Activated CD4-positive, CD25-positive, alpha-beta regulatory T cell treated with anti-CD3 and anti-CD28 coated beads, Interleukin-2, amount 50 U/mL, for 24 hours (primary cell): ENCODE data around the gene POU2AF1.

Experiments
- ATAC-seq, 2 donors: fragments of 150-1000 bp; cut with Tn5 transposase; one replicate each; pipeline ENCODE4 v1.10.0; 2021; ENCODE audit warnings: mild to moderate bottlenecking in 1 of 2, moderate library complexity in 1 of 2

POU2AF1 gene

DNA sequence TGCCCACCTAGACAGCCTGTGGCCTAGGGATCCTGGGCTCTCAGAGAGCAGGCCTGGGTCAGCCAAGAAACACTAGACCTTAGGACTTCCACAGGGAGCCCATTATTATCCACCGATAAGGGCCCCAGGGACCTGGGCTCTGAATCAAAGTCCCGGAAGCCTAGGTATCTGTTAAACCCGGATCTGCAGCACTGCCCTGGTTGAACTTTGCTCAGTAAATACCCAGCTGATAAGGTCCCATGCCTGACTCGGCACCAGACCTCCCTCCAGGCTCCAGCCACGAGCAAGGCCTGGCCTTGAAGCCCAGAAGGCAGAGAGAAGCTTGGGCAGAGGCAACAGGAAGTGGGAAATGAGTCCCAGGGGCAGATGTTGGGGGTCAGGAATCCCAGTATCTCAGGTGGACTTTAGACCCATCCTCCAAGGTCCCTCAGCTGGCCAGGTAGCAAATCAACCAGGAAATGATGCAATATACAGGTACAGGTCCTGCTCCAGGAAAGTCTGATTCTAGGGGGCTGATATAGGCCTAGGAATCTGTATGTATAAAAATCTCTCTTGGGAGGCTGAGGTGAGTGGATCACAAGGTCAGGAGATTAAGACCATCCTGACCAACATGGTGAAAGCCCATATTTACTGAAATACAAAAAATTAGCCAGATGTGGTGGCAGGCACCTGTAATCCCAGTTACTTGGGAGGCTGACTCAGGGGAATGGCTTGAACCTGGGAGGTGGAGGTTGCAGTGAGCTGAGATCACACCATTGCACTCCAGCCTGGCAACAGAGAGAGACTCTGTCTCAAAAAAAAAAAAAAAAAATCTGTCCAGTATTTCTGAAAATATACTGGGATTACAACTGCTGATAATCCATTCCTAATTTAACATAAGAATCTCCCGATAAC is 18.7 kb downstream of the POU2AF1 start:
- ATAC-seq, result no peak

- no peak for ATAC-seq
Observed at GRCh38 chr11:111359223-111360149, 19.6 kb downstream of the POU2AF1 start.

GRCh38 chr11:111358038-111359001 is 20.8 kb downstream of the POU2AF1 start:
- no peak for ATAC-seq

GRCh38 chr11:111357150-111358037 is 21.7 kb downstream of the POU2AF1 start:
- no peak for ATAC-seq

DNA sequence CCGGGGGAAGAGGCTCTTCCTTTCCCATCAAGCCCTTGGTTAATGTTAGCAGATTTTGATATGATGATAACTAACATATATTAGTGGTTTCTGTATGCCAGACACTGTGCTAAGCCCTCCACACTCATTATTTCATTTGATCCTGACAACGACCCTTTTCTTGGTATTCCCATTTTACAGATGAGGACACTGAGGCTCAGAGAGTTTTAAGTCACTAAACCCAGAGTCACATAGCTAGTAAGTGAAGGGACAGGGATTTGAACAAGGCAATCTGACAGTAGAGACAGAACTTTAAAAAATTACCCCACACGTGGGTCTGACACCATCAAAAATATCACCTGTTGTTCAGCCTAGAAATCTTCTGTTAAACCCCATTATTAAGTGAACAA is 22.4 kb downstream of the POU2AF1 start:
- ATAC-seq, result no peak

- ATAC-seq, result no peak
Observed at GRCh38 chr11:111355956-111356659, 23.0 kb downstream of the POU2AF1 start.

GRCh38 chr11:111355101-111355500 is 24.0 kb downstream of the POU2AF1 start:
- no peak for ATAC-seq

- ATAC-seq, result no peak
Observed at GRCh38 chr11:111354601-111354891, 24.5 kb downstream of the POU2AF1 start.

GRCh38 chr11:111353776-111354600 is 25.1 kb downstream of the POU2AF1 start:
- no peak for ATAC-seq

DNA sequence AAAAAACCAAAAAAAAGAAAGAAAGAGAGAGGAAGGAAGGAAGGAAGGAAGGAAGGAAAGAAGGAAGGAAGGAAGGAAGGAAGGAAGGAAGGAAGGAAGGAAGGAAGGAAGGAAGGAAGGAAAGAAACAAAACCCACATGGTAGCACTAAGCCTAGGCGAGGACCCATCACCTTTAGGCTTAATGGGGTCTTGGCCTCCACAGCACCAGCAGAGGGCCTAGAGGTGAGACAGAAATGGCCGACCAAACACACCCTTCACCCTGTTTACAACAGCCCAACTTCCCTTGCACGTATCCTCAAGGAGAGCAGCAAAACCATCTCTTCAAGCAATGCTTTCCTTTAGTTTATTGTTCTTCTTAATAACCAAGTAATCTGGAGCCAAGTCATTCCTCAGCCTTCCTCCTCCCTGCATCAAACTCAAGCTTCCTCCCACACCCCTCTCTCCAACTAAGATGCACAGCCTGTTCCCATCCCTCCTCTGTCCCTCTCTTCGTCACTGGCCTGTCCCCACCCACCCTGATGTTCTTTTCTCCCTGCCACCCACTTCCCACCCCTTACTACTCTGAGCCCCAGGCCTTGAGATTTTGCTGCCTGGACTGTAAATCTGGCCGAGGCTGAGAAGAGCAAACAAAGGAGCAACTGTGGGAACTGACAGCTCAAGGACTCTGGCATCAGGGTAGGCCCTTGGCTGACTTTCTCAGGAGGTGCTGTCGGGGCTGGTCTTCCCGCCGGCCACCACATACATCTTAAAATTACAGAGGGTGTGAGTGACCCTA is 26.0 kb downstream of the POU2AF1 start:
- ATAC-seq, result no peak

- no peak for ATAC-seq
Observed at GRCh38 chr11:111352231-111352746, 26.8 kb downstream of the POU2AF1 start.

DNA sequence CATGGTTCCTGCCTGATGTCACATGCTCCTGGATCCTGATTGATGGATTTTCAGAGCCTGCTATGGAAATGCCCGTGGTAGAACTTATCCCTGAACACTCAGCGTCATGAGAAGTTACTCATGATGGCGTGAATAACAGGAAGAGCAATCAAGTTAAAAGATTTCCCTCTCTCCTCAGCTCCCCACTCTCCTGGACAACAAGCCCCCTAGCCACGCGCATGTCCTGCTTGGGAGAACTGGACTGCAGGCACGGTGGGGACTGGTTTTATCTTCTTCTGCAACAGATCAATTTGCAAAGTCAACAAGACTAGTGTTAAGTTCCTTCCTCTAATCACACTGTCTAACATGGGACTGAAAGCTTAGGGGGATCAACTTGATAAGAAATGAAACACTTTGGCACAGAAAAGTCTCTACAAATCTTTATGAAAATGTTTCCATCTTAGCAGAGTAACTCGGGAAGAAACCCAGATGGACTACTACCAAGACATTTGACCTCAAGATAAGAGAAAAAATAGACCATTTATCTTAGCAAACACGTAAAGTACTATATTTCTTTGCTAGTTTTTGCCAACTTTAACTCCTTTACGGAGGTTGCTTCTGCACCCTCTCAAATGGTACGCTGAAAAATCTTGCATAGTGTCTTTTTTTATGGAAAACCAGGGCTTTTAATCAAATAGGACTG is 27.6 kb downstream of the POU2AF1 start:
- ATAC-seq, result no peak

DNA sequence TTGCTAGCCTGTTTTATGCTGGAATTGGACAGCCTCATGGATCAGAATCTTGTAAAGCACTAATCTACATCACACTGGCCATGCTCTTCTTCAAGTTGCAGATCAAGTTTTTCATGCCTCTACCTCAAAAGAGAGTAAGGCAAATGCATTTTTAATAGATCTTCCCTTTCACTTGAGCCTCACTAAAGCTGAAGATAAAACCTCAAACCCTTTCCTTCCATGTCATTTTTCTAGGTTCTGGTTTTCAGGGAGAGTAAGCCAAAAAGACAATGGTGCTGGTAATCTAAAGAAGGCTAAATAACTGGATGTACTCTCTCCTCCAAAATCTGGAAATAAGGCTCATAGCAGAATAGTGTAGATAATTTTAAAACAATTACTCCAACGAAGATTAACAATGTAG is 28.3 kb downstream of the POU2AF1 start:
- ATAC-seq, result no peak

GRCh38 chr11:111349191-111349695 is 29.8 kb downstream of the POU2AF1 start:
- no peak for ATAC-seq

GRCh38 chr11:111348147-111348546 is 30.9 kb downstream of the POU2AF1 start:
- no peak for ATAC-seq

GRCh38 chr11:111347723-111348115 is 31.4 kb downstream of the POU2AF1 start:
- no peak for ATAC-seq

DNA sequence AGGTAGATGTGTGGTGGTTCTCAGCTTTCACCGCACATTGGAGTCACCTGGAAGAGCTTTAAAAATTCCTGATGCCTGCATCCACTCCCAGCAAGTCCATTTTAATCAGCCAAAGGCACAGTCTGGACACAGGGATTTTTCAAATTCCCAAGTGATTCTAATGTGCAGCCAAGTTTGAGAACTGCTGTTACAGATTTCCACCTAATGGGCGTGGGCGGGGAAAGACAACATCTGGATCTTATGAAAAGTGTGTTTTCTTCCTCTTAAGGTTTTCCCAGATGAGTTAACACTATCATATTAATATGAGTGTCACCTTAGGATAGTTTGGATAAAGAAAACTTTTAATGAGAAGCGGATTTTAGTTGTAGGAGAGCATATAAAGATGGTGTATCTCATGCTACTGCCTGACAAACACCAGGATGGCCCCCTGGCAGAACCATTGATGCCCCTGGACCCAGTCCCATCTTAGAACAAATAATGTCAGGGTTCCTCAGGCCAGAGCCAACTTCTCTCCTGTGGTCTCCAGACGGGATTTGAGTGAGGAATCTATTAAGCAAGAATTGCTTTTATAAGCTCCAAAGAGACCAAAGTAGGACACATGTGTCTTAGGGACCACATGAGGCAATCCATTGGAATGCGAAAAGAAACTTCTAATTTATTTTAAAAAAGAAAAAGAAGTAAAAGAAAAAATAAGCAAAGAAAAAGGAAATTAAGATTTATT is 31.9 kb downstream of the POU2AF1 start:
- no peak for ATAC-seq
